ENCODE measurements around the gene ATP2B2. TPM values are rescaled to one million over a fixed set of nuclear protein-coding genes. Genes with fewer than 3 reads are reported as not detected.
A peak's percentile ranks its signal among the peaks of the same experiment; 100 is the strongest.

Gene ATP2B2
- polyA plus RNA-seq, 2 of the 4 experiments (the other 2 are of a cell fraction) = 0.03 to 0.04 TPM

DNA sequence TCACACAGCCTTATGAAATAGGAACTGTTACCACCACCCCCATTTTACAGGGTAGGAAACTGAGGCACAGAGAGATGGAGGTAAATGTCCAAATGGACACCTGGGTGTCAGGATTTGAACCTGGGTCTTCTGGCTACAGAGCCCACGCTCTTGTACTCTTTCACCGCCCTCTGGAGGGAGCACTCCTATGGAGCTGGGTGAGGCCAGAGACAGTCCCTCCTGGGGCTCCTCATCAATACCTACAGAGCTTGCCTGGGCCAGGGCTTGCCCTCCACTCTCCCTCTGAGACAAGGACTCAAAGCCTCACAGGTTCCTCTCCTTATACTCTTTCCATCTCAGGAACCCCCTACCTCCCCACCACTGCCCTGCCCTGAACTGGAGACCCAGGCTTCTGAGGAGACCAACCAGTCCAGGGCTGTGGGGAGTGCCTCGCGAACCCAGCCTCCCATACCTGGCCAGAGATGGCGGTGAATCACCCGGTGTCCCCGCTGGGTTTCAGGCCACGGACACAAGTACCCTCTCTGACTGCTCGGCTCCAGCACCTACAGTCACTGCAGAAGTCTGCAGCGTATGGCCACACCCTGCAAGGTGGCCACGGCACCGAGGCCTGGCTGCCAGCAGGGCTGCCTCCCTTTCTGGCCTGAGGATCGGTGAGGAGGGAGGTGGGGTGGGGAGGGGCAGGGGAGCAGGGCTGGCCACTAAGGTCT is 22.1 kb upstream of the ATP2B2 start:
- H3K9me3 ChIP-seq = no peaks in the 10 kb centered on the region
- FAIRE-seq (no peak), DNase-seq (ENCODE audit: low read depth in 1 of 2, low spot score in 1 of 2) (no peak), ATAC-seq (peak in 1 of 2 experiments; percentile 52; a peak in 3 of 6 replicates)
- H3K27ac ChIP-seq = no peak overlapping the region
- H3K4me3 ChIP-seq = no peak overlapping the region
- TF ChIP-seq MAFK (IDR thresholded peaks at IDR 0.05; ENCODE audit: partially characterized antibody) = no peak
- no peak for TF ChIP-seq CBX2 (IDR thresholded peaks at IDR 0.05; ENCODE audit: borderline replicate concordance, low read depth)
- no peak for TF ChIP-seq ZFP36 (IDR thresholded peaks at IDR 0.05; ENCODE audit: borderline replicate concordance, partially characterized antibody)
- TF ChIP-seq ZSCAN20 (CRISPR knock-in tag; IDR thresholded peaks at IDR 0.05) = no peak
- no peak for TF ChIP-seq RNF2 (IDR thresholded peaks at IDR 0.05; ENCODE audit: borderline replicate concordance, low read depth)
- no peak for TF ChIP-seq CEBPB (IDR thresholded peaks at IDR 0.05)
- TF ChIP-seq ZC3H11A (IDR thresholded peaks at IDR 0.05) = no peak
- TF ChIP-seq HDAC2 (IDR thresholded peaks at IDR 0.05) = no peak
- no peak for TF ChIP-seq POLR2A (IDR thresholded peaks at IDR 0.05; ENCODE audit: low read length)
- no peak overlapping the region for H3K4me2 ChIP-seq
- 75% methylated on average over 10 of the region's 13 CpGs for WGBS (ENCODE audit: missing lambda C conversion rate)
- ChIA-PET POLR2A (no interaction called here), CTCF (interaction anchor here (1.1 to 1.2 kb wide), 2 partner anchors 57 to 184 kb away, joined by 3 read pairs; no protein-coding TSS in a partner anchor)
- H3K4me1 ChIP-seq = no peaks in the 10 kb centered on the region

DNA sequence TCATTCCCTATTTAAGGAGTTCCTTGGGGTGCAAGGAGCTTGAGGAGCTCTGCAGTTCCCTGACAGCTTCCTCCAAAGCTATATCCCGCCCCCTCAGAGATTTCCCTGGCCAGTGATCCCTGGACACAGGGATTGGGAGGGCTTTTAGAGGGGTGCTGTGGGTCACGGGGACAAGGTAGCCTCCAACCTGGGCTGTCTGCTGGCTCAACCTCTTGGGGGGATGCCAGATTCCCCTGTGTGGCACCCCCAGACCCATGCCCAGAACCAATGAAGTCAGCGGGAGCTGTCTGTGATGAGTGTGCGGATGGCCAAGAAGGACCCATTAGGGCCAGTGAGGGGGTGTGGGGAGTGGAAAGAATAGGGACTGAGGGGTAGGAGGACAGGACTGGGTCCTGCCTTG is 21.0 kb upstream of the ATP2B2 start:
- Histone ChIP-seq H3K27ac (no peak overlapping the region), H3K4me1 (no peaks in the 10 kb centered on the region), H3K4me2 (no peak overlapping the region), H3K4me3 (no peak overlapping the region), H3K9me3 (no peaks in the 10 kb centered on the region)
- CTCF ChIA-PET = interaction anchor here (1.2 kb wide), 1 partner anchor 183 kb away, joined by 3 read pairs; no protein-coding TSS in a partner anchor
- TF ChIP-seq ZC3H11A (IDR thresholded peaks at IDR 0.05) (no peak), NR3C1 (IDR thresholded peaks at IDR 0.05) (no peak), CBX8 (IDR thresholded peaks at IDR 0.05) (no peak), CHD4 (IDR thresholded peaks at IDR 0.05; ENCODE audit: borderline replicate concordance) (no peak), RNF2 (IDR thresholded peaks at IDR 0.05; ENCODE audit: borderline replicate concordance, low read depth) (no peak), ZNF302 (CRISPR knock-in tag; IDR thresholded peaks at IDR 0.05) (no peak), JUN (IDR thresholded peaks at IDR 0.05) (no peak), CEBPB (IDR thresholded peaks at IDR 0.05) (no peak), HMGXB4 (CRISPR knock-in tag; IDR thresholded peaks at IDR 0.05; ENCODE audit: borderline replicate concordance) (no peak), SREBF2 (IDR thresholded peaks at IDR 0.05) (no peak), KDM1A (IDR thresholded peaks at IDR 0.05; ENCODE audit: low read depth) (no peak), E2F6 (IDR thresholded peaks at IDR 0.05; ENCODE audit: borderline replicate concordance, low read depth) (no peak), HOXB5 (CRISPR knock-in tag; IDR thresholded peaks at IDR 0.05) (no peak), CHD2 (IDR thresholded peaks at IDR 0.05; ENCODE audit: low read length, partially characterized antibody) (no peak)
- TF ChIP-seq, protein P1, sequence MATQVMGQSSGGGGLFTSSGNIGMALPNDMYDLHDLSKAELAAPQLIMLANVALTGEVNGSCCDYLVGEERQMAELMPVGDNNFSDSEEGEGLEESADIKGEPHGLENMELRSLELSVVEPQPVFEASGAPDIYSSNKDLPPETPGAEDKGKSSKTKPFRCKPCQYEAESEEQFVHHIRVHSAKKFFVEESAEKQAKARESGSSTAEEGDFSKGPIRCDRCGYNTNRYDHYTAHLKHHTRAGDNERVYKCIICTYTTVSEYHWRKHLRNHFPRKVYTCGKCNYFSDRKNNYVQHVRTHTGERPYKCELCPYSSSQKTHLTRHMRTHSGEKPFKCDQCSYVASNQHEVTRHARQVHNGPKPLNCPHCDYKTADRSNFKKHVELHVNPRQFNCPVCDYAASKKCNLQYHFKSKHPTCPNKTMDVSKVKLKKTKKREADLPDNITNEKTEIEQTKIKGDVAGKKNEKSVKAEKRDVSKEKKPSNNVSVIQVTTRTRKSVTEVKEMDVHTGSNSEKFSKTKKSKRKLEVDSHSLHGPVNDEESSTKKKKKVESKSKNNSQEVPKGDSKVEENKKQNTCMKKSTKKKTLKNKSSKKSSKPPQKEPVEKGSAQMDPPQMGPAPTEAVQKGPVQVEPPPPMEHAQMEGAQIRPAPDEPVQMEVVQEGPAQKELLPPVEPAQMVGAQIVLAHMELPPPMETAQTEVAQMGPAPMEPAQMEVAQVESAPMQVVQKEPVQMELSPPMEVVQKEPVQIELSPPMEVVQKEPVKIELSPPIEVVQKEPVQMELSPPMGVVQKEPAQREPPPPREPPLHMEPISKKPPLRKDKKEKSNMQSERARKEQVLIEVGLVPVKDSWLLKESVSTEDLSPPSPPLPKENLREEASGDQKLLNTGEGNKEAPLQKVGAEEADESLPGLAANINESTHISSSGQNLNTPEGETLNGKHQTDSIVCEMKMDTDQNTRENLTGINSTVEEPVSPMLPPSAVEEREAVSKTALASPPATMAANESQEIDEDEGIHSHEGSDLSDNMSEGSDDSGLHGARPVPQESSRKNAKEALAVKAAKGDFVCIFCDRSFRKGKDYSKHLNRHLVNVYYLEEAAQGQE (IDR thresholded peaks at IDR 0.05) = no peak
- DNase-seq (ENCODE audit: low read depth in 1 of 2, low spot score in 1 of 2) = no peak
- ATAC-seq = no peak
- FAIRE-seq = no peak
- POLR2A ChIA-PET = no interaction called here
- WGBS (ENCODE audit: missing lambda C conversion rate) = 34% methylated on average over 4 of the region's 4 CpGs
